GM19455 (cell line): Measurements from ENCODE around the gene ERFL.
"Not testable (repeated sequence)": the region's sequence is repeated elsewhere in the genome, so short reads cannot be mapped to it uniquely, and the experiment has no call there.

ENCODE experiments used
- ATAC-seq: cut with Tn5 transposase; IDR thresholded peaks from one replicate; pipeline ENCODE4 v1.9.1; 2021; ENCODE audit not compliant: unreplicated experiment

The ERFL gene

DNA sequence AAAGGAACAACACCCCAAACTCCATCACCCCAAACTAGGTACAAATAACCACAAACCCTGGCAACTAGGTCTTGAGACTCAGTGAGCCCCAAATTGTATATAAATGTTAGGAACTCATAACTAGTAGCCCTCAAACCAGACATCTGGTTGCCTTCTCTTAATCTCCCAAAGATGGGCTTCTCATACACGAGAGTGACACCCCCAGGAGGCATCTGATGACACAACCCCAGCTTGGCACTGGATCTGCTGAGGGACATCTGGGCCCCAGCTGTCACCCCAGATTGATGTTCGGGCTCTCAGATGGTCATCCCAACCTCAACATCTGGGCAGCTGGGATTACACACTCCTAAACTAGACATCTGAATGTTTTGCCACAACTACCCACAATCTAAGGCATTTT, 16.1 kb upstream of the ERFL start:
- no peak for ATAC-seq

DNA sequence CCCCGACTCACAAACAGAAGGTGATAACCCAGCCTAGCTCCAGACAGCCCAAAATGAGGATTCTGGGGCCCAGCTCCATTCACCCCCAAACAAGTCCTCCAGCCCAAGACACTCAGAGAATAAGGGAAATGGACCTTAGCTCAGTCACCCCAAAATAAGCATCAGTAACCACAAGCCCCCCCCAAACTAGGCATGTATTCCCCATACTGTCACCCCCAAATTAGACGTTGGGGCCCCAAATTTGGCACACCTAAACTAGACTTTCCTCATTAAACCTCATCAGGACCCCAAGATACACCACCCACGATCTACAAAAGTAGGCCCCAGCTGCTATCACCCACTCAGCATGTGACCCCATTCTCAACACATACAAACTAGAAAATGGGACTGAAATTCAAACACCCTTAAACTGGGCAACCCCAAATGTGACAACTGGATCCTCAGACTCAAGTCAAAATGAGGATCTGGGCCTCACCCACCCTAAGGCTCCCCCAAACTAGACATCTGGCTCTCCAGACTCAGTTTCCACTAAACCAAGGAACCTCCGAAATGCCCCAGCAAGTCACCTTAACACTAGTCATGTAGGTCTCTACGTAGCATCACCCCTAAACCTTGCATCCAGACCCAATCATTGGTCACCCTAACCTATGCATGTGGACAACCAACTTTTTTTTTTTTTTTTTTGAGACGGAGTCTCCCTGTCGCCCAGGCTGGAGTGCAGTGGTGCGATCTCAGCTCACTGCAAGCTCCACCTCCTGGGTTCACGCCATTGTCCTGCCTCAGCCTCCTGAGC, 13.4 kb upstream of the ERFL start:
- no peak for ATAC-seq

DNA sequence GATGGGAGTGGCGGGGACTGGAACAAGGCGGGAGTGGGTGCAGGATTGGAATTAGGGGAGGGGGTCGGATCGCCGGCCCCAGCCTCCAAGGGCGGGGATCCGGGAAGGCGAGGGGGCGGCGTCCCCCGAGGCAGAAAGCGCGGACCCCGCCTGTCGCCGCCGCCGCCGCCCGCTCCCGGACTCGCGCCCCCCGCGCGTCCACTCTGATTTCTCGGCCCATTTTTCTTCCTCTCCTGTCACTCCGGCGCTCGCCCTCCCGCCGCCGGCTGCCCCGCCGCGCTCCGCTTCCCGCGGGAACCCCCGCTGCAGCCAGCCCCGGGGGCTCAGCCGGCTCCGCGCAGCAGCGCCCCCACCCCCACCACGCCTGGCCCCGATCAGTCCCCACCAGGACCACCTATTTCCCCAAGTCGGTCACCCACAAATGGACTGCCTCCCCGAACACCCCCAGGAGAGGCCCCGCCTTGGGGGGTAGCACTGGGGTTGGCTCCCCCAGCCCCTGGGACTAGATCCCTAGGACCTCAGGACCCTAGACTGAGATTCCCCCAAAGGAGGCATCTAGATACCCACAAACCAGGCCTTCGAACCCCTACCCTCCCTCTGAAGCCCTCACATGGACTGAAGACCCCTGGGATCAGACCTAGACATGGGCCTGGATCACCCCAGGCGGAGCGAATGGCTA, 12.6 kb upstream of the ERFL start:
- no peak for ATAC-seq

DNA sequence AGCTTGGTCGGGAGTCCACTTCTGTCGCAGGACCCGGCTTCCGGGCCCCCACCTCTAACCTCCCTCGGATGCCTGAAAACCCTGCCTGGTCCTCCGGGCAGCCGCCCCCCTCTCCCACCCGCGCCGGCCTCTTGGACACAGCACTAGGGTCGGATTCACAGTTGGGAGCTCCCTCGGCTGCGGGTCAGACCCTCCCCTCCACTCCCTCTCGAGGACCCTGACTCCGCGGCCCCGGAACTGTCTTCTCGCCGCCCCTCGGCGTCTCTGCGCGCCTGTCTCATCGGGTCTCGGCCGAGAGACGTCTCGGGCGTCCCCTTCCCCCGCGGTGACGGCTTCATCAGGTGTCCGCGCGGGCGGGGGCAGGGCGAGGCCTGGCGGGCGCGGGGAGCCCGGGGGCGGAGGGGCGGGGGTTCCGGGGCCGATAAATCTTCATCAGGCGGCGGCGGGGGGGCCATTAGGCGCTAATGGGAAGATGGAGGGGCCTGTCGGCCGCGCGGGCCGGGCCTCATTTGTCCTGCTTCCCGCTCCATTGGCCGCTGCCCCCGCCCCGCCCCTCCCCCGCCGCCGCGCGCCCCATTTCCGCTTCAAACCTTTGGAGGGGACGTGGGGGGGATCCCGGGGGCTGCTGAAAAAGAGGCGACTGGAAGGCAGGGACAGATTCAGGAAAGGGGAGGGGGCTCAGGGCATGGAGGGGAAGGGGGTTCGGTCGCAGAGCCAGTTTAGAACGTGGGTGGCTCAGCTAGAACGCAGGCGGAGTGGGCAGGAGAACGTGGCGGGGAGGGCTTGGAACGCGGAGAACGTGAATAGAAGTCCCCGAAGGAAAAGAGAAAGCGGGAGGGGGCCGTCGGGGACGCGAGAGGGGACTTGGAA, 11.8 kb upstream of the ERFL start:
- ATAC-seq = no peak

DNA sequence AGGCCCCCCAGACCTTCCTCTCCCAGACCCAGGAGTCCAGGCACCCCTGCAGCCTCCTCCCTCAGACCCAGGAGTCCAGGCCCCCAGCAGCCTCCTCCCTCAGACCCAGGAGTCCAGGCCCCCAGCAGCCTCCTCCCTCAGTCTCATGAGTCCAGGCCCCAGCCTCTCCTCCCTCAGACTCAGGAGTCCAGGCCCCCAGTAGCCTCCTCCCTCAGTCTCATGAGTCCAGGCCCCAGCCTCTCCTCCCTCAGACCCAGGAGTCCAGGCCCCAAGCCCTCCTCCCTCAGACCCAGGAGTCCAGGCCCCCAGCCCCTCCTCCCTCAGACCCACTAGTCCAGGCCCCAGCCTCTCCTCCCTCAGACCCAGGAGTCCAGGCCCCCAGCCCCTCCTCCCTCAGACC, 11.0 kb upstream of the ERFL start:
- not testable (repeated sequence) for ATAC-seq

DNA sequence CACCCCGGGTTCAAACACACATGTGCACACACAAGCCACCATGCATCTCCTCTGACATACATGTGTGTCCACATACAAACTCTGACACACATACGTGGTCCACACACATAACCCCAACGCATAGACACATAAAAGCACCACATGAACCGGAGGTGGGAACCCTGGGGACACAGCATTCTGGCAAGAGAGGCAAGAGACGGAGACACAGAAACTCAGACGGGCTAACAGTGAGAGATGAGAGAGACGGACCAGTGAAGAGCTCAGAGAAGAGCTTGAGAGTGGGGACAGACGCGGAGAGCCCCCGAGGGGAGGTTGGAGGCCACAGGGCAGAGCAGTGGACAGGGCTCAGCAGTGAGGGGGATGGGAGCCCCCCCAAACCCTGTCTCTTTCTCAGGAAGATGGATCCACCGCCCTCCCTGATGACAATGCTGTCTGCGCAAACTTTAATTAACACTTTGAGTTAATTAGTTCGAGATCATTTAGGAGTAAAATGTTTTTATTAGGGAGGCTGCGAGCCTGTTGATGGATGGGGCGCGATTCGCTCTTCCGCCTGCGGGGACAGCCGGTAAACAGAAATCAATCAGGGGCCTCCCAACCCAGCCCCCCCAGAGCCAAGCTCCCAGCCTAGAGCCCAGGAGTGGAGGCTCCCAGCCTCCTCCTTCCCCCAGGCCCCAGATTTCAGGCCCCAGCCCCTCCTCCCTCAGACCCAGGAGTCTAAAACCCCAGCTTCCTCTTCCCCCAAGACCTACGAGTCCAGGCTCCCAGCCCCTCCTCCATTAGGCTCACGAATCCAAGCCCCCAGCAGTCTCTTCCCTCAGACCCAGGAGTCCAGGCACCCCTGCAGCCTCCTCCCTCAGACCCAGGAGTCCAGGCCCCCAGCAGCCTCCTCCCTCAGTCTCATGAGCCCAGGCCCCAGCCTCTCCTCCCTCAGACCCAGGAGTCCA, 9.5 kb upstream of the ERFL start:
- no peak for ATAC-seq

DNA sequence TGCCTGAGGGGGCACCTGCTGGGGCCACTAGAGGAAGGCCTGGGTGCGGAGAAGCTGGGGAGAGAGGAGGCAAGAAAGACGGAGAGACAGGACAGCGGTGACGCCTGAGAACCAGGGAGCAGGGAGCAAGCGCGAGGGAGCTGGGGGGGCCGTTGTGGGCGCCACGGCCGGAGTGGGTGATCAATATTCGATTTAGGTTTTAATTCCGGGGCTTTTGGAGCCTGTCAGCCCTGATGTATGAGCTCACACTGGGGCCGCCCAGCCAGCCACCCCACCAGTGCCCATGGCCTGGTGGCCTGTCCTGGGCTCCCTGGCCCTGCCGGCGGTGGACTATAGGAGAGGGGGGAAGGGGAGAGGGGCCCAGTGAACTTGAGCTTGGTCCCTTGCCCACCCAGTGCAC, 8.7 kb upstream of the ERFL start:
- ATAC-seq = no peak

DNA sequence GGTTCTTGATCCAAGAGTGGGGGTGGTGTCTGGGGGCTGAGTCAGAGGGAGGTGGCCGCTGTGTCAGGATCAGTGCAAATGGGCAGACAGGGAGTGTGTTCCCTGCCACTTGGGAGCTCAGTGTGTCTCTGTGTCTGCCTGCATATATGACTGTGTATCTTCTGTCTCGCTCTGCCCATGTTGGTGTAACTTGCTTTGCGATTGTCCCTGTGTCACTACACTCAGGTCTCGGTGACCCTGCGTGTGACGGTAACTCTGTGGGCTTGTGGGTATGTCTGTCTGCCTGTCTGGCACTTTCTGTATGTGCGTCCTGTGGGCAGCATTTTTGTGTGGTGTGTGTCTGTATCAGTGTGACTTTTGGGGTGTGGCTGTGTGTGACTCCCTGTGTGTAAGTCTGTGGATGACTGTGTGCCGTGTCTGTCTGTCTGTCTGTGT, 8.2 kb upstream of the ERFL start:
- ATAC-seq = no peak

DNA sequence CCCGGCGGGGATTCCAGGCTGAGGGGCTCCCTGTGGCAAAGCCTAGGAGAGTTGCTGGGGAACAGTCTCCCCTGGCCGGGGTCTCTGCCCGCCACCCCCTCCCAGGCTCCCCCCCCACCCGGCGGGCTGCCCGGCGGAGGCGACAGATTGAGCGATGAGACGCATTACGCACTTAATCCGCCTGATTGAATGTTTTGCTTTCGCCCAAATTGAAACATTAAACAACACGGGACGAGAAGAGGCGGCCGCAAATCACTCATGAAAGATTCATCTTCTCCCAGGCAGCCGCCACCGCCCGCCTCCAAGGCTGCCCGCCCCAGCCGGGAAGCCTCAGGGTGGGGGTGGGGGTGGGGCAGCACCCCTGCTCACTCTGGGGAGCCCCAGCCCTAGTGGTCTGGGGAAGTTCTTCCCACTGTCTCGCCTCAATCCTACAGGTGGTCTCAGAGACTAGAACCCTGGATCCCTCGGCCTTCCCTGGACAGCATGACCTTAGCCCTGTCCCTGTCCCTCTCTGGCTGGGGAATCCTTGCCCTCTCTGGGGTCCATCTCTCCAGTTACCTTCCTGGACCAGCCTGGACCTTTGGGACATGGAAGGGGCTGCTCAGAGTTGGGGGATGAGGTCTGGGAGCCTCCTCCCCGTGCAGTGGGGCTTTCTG, 7.6 kb upstream of the ERFL start:
- no peak for ATAC-seq

DNA sequence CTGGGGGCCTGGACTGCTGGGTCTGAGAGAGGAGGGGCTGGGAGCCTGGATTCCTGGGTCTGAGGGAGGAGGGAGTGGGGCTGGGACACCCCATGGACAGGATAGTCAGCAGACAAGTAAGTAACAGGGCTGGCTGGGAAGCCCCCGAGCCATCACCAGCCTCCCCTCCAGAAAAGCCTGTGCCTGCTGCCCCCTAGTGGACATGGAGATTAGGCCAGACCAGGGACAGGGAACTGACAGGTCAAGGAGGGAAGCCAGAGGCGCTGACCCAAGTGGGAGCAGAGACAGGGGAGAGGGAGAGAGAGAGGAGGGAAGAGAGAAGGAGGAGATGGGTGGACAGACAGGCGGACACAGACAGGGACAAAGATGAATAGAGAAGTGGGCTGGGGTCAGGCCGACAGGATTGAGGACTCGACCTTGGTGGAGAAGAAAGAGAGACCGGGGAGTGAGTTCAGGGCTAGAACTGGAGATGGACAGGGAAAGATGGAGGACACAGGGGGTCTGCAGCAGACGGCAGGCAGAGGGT, 6.7 kb upstream of the ERFL start:
- no peak for ATAC-seq

DNA sequence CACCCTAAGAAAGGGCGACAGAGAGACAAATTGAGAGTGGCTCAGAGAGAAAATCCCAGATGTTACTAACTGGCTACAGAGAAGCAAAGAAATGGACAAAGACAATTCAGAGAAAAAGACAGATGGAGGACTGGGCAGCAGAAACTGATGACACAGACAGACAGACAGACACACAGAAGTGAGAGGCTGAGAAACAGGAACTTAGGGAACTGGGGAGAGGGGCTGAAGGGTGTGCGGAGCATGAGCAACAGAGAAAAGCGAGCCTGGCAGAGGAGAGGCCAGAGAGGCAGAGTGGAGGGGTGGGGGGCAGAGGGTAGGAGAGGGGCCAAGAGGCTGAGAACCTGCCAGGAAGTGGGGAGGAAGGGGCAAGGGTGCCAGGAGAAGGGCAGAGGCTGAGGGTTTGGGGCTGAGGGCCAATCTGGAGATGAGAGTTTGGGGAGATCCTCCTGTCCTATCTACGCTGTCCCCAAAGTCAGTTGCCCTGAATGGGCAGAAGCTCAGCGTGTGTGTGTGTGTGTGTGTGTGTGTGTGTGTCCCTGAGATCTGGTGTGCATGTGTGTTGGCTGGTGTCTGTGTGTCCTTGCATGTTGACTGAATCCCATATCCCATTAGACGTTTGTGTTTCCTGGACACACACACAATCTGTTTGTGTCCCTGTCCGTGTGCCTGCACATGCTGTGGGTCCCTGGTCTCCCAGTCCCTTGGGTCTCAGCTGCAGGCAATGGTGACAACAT, 5.6 kb upstream of the ERFL start:
- no peak for ATAC-seq

DNA sequence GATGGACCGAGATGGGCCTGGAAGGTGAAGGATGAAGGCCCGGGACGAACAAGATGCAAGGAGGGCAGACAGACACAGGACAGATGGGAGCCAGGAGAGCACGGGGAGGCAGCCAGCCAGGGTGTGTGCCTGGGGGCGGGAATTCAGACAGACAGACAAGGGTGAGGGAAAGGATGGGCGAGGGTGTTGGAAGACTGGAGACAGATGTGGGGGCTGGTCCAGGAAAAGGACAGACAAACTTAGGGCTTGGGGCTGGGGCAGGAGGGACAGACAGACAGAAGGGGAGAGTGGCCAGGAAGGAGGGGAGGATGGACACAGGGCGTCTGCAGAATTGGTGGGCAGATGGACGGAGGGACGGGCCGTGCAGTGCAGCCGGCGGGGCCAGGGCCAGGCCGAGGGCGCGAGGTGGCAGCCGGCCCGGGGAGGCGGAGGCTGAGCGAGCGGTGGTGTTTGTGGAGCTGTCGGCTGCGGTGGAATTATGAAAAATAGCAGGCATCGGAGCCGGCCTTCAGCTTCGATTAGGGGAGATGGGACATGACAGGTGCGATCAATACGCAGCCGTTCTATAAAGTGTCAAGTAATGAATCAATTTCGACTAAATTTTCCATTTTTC, 4.6 kb upstream of the ERFL start:
- ATAC-seq = no peak

DNA sequence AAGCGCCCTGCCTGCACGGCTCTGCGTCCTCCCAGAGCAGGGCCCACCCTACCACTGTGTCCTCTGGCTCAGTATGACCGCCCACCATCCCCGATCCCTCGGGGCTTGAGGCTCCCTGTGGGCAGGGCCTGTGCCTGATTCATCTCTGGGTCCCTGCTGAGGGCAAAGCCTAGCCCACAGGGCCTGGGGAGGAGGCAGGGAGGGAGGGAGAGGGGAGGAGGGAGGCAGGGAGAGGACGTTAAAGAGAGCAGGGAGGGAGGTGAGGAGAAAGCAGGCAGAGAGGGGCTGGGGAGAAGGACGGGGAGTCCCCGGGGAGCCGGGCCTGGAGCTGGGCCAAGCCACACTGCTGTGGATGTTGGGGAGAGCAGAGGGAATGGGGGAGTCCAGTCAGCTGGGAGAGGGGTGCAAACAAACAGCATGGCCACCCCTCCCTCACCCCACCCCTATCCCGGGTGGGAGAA, 4.0 kb upstream of the ERFL start:
- no peak for ATAC-seq

DNA sequence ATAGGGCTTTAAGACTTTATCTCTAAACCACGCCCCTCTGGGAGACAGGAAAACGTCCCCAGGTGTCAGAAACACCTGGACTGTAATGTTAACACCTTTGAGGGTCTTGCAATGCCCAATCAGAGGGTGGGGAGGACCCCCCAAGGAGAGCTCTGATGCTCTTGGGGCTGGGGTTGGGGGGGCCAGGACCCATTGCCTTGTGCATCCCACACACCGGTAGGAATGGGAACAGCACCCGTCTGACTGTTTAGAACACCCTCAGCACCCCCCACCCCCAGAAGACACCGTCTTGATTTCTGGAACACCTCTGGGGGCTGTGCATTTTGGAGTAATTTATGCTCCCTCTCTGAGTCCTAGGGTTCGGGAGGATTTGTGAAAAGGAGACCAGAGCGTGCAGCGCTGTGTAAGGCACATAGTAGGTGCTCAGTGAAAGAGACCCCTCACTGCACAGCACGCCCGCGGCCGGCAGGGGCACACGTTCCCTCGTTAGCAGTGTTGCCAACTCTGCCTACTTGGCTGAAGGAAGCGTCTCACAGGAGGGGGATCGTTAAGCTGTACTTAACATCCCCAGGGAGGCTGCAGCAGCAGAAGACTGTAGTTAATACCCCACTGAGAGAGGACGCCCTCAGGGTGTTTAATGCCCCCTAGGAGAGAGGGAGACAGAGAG, 2.8 kb upstream of the ERFL start:
- ATAC-seq = no peak

DNA sequence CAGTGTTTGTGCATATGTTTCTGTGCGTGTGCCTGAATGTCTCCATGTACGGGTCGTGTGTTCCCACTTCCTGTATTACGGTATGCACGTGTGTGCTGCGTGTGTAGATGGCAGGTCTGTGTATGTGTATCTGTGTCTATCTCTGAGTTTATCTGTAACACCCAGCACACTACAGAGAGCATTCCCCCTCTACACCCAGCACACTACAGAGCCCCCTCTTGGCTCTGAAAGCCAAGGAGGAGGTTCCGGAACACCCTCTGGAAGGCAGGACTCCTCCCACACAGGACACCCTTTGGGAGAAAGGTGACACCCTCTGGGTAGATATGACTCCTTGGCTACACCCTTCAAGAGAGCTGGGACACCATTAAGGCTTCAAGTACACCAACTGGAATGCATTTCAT, 2.1 kb upstream of the ERFL start:
- ATAC-seq = no peak

DNA sequence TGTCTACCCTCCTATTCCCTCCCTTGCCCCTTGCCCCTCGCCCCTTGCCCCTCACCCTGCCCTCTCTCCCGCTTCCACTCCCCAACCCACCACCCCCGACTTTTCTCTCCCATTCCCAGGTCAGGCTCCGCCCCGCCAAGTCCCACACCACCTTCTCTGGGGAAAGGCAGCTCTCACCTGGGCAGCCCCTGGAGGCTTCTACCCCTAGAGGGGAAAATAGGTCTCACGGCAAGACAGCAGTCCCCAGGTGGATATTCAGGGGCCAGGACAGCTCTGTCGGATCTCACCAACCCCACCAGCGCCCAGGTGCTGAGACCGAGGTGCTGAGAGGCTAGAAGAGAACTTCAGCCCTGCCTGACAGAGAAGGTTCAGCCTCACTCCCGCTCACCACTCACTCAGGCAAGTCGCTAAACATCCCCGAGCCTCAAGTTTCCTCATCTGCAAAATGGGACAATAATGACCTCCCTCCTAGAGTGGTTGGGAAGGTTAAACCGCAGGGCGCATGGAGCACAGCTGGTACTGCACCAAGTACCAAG, 1.4 kb upstream of the ERFL start:
- no peak for ATAC-seq

DNA sequence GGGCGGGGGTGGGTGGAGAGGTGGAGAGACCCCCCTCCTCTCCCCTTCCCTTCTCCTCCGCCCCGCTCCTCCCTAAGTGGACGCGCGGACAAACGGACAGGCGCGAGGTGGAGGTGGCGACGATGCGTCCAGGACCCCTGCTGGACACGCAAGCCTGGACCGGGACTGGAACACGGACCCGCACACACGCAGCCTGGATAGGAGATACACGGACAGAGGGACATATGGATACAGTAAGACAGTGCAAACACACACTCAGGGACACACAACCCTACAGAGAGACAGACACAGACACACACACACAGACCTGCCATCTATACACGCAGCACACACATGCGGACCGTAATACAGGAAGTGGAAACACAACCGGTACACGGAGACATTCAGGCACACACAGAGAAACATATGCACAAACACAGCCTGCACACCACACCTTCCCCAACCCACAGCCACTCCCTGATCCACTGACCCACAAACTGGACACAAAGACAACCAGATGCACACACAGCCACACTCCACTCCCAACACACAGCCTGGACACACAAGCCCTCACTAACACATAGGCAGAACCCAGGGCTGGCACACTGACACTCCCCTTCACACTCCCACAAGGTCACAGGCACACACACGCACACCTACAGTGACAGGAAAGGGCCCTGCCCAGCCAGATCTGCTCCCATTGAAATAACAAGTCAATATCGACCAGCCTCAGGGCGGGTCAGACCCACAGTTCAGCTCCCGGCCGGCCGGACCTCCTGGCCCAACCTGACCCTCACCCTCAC, 696 bp upstream of the ERFL start:
- ATAC-seq = no peak
